GM18507 (cell line): ENCODE results near the gene HSF4.

Source experiments
- DNase-seq: peaks from one replicate; pipeline ENCODE4 v3.0.0; 2011; ENCODE audit warnings: low read depth; ENCODE audit not compliant: insufficient read length; ENCODE audit errors: extremely low spot score
- FAIRE-seq: peaks from 2 replicates; lab custom pipeline; 2011; peaks lifted over from hg19 to GRCh38; lab: Jason Lieb, UNC

HSF4 gene

DNA sequence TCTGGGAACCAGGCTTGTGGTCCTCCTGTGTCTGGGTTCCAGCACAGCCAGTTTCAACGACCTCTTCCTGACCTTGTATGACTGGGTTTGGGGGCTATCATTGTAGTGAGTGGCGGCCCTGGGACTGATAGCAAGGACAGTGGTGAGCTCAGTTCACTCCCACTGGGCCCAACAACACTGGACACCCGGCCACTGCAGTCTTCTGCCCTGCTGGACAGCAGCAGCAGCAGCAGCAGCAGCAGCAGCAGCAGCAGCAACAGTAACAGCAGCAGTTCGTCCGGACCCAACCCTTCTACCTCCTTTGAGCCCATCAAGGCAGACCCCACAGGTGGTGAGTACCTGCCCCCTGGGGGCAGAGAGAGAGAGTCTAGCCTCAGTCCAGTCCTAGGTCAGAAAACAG lies 31.1 kb downstream of the HSF4 start:
- no peak for FAIRE-seq

DNA sequence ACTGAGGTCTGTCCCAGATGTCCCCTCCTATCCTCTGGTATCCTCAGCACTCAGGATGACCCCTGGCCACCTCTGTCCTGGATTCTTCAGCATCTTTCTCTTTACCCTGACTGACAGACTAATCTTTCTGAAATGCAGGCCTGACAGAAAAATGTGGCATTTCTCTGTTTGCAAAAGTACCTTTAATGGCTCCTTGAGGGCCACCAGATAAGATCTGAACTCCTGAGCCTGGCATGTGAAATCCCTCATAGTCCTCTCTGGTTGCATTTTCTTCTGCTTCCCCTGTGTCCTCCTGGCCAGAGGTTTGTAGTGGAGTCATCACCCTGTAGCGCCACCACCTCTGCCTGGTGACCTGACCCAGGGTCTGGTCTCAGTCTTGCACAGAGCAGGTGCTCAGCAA lies 32.3 kb downstream of the HSF4 start:
- FAIRE-seq (no peak), DNase-seq (no peak)

More for the DNA sequence above, 31.1 kb downstream of the HSF4 start:
- no peak for DNase-seq

DNA sequence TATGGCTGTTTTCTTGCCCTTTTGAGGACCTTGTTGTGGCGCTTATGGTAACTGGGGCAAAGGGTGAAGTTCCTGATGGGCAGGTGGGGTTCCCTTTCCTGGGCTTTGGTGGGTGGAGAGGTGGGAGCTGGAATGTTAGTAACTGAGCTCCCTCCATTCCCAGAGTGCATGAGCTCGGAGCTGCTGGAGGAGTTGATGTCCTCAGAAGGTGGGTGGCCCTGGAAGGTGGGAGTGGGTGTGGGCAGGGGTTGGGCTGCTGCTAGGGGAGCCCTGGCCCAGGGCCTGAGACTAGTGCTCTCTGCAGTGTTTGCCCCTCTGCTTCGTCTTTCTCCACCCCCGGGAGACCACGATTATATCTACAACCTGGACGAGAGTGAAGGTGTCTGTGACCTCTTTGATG lies 33.2 kb downstream of the HSF4 start:
- FAIRE-seq, result no peak
- no peak for DNase-seq

DNA sequence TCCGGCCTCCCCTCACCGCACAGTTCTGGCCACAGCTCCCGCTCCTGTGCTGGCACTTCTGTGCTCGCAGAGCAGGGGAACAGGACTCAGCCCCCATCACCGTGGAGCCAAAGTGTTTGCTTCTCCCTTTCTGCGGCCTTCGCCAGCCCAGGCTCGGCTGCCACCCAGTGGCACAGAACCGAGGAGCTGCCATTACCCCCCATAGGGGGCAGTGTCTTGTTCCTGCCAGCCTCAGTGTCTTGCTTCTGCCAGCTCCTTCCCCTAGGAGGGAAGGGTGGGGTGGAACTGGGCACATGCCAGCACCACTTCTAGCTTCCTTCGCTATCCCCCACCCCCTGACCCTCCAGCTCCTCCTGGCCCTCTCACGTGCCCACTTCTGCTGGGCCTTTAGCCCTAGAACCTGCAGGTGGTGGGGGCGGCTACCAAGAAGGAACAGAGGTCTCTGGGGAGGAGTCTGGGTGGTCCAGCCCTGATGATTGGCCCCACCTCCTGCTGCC lies 33.7 kb downstream of the HSF4 start:
- peak; percentile 9 for FAIRE-seq
- no peak for DNase-seq

DNA sequence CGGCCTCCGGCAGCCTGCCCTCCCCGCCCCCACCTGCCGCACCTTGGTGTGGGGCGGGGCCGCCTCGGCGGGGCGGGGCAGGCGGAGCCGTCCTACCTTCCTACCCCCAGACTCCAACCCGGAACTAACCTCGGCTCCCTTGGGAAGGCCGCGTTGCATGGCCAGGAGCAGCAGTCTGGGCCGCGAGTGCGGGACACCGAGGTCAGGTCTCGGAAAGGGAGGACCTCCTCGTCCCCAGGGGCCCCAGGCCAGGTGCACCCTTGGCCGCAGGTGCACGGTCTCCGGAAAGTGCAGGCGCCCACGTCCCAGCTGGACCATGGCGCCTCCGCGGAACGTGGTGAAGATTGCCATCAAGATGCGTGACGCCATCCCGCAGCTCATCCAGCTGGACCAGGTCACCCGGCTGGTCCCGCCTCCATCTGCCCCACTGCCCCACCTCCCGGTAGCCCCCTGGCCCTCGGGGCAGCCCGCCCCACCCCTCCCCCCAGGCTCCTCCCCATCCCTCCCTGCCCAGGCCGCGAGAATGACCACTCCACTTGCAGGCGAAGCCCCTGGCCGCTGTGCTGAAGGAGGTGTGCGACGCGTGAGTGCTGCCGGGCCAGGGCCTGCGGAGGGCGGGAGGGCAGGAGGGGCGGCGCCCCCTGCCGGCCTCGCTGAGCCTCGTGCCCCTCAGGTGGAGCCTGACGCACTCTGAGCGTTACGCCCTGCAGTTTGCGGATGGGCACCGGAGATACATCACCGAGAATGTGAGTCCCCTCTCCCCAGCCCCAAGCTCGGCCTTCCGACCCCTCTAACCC lies 34.7 kb downstream of the HSF4 start, which contains the start of gene ELMO3:
TSS of gene ELMO3 (plus strand) at position 121 of the 797 bp plus-strand sequence. CDS start at position 317, 196 bp downstream.
- DNase-seq, result no peak
- no peak for FAIRE-seq

DNA sequence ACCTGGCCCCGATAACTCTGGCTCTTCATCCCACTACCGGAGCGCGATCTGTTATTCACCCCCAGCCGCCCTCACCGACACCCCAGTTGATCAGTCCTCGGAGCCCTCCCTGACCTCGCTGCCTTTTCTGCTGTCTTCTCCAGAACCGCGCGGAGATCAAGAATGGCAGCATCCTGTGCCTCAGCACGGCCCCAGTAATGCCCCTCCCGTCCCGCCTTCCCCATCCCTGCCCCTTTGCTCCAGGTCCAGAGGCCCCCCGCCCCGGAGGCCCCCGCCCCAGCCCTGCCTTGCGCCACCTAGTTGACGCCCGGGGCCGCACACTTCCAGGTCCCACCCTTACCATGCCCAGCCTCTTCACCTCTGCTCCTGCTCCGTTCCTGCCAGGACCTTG lies 35.3 kb downstream of the HSF4 start:
- no peak for DNase-seq
- FAIRE-seq, result no peak

DNA sequence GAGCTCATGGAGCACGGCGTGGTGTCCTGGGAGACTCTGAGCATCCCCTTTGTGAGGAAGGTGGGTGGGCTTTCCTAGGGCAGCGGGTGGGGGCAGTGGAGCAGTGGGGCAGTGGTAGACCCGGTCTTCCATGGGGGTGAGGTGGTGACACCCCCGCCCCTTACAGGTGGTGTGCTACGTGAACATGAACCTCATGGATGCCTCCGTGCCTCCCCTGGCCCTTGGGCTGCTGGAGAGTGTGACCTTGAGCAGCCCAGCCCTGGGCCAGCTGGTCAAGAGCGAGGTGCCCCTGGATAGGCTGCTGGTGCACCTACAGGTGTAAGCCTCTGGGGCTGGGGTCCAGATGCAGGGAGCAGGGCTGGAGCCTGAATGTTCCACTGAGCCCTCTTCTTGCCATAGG lies 35.9 kb downstream of the HSF4 start:
- no peak for FAIRE-seq
- DNase-seq, result no peak

DNA sequence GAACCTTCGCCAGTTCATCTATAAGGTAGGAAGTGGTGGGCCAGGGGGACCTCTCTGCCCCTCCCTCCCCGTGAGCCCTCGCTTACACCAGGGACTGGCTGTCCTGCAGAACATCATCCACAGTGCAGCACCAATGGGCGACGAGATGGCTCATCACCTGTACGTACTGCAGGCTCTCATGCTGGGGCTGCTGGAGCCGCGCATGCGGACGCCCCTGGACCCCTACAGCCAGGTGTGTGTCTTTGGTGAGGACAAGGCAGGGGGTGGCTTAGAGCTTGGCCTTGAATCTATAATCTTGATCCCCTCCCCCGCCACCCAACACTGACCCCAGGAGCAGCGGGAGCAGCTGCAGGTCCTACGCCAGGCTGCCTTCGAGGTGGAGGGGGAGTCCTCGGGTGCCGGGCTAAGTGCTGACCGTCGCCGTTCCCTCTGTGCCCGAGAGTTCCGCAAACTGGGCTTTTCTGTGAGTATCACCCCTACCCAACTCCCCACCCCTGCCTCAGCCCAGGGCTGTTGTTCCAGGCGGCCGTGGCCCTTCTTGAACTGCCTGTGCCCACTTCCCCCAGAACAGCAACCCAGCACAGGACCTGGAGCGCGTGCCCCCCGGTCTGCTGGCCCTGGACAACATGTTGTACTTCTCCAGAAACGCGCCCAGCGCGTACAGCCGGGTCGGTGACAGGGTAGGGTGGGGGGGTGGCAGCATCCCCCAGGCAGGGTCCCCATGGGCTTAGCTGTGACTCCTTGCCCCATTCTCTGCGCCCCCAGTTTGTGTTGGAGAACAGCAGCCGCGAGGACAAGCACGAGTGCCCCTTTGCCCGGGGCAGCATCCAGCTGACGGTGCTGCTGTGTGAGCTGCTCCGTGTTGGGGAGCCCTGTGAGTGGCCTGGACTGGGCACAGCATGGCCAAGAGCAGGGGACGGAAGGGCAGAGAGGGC lies 37.1 kb downstream of the HSF4 start:
- FAIRE-seq (no peak), DNase-seq (no peak)

DNA sequence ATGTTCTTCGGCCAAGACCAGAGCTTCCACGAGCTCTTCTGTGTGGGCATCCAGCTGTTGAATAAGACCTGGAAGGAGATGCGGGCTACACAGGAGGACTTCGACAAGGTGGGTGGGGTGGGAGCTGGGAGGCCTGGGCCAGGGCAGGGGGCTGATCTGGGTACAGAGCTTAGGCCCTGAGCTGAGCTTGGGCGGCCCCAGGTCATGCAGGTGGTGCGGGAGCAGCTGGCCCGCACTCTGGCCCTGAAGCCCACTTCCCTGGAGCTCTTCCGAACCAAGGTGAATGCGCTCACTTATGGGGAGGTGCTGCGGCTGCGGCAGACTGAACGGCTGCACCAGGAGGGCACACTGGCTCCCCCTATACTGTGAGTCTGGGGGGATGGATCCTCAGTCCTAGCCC lies 37.9 kb downstream of the HSF4 start:
- DNase-seq, result no peak
- FAIRE-seq, result no peak

DNA sequence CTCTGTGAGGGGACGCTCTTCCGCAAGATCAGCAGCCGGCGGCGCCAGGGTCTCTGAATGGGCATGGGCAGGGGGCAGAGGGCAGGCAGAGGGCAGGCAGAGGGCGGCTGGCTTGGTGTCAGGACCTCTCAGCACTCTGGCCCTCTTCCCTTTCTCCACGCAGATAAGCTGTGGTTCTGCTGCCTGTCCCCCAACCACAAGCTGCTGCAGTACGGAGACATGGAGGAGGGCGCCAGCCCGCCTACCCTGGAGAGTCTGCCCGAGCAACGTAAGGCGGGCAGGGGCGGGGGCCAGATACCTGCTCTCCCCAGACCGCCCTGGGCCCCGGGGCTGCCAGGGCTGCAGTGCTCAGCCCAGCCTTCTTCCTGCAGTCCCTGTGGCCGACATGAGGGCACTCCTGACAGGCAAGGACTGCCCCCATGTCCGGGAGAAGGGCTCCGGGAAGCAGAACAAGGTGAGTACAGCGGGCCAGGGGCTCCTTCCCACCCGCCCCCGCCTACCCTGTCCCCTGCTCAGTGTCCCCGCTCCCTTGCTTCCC lies 38.5 kb downstream of the HSF4 start:
- DNase-seq (no peak), FAIRE-seq (no peak)

DNA sequence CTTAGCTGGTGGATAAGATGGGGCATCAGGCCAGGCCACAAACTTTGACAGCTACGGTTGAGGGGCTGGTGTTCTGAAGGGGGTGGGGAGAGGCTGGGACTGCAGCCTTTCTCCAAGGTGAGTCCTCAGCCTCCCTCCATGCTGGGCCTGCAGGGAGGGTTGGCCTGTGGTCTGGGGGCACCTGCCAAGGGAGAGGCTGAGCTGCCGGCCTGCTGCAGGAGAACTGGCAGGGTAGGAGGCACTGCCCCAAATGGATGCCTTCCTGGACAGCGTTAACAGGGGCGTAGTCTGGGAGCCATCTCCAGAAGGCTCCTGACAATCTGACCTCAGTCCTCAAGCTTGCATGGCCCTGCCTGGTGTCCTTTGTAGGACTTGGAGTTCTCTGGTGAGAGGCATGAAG lies 39.5 kb downstream of the HSF4 start:
- no peak for FAIRE-seq

DNA sequence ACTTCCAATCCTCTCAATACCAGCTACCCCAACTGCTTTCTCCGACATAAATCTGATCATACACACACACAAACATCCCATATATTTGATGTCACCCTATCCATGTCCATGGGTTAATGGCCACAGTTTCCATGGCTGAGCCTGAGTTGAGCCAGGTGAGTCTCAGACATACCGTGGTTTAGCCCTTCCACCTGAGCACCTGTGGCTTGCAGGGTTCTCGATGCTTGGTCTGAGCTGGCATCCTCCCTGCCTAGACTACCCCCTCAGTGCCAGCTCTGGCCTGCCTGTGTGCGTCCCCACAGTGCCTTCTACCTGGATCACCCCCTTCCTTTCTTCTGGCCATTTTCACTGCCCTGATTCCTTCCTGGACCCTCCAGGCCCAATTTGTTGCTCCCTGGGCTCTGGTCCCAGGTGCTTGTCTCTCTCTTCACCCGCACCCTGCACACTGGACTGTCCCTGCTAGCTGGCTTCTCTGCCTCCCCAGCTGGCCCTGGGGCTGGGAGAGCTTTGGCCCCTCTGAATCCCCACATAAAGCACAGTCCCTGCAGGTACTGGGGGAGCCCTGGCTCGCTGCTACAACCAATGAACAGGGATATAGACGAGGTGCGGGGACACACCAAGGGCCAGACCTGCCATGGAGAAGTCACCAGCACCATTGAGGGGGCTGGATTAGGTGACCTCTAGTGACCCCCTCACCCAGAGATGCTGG lies 41.7 kb downstream of the HSF4 start:
- no peak for DNase-seq
- FAIRE-seq, result no peak

More for the DNA sequence above, 39.5 kb downstream of the HSF4 start:
- no peak for DNase-seq

DNA sequence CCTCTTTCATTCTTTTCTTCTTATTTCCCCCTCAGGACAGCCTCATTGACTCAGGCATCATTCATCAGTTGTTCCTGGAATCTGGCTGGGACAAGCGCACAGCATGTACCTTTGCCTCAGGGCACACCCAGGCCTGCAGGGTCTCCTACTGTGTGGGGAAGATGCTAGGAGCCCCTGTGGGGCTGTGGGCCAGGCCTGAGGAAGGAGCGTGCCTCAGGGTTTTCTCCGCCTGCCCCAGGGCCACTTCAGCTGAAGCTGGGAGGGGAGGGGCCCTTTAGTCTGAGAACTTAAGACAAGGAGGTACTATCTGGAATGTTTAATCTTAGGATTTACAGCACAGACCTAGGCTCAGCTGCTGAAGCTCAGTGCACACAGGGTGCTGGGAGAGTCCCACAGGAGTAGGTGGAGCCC lies 42.3 kb downstream of the HSF4 start:
- no peak for FAIRE-seq
- DNase-seq, result no peak

DNA sequence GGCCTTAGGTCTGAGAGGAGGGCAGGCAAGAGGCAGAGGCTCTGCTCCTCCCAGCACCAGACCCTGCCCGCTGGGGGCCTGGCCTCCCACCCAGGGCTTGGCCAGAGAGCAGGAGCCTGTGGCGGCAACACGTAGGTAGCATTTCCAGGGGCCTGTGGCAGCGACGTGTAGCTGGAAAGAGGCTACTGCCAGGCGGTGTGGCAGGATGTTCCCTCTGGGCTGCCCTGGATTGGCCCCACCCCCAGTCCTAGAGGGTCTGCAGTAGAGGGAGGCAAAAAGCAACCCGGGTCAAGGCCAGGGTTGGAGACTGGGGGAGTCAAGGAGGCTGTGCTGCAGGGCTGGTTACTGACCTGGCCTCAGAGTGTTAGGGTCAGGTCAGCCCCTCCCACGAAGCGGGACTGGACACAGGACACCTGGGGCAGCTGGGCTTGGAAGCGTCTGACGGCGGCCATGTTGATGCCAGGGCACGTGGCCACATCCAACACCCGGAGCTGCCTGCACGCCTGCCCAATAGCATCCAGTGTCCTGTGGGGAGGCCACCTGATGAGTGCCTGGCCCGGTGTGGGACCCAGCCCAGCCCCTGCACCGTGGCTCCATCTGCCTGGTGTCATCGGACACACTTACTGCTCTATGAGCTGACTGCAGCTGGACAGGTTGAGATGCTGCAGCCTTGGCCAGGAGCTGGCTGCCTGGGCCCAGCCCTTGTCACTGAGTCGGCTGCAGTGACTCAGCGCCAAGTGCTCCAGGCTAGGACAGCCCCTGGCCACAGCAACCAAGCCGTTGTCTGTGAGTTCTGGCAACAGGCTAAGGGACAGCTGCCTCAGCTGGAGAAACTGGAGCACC lies 42.9 kb downstream of the HSF4 start:
- no peak for DNase-seq
- no peak for FAIRE-seq

DNA sequence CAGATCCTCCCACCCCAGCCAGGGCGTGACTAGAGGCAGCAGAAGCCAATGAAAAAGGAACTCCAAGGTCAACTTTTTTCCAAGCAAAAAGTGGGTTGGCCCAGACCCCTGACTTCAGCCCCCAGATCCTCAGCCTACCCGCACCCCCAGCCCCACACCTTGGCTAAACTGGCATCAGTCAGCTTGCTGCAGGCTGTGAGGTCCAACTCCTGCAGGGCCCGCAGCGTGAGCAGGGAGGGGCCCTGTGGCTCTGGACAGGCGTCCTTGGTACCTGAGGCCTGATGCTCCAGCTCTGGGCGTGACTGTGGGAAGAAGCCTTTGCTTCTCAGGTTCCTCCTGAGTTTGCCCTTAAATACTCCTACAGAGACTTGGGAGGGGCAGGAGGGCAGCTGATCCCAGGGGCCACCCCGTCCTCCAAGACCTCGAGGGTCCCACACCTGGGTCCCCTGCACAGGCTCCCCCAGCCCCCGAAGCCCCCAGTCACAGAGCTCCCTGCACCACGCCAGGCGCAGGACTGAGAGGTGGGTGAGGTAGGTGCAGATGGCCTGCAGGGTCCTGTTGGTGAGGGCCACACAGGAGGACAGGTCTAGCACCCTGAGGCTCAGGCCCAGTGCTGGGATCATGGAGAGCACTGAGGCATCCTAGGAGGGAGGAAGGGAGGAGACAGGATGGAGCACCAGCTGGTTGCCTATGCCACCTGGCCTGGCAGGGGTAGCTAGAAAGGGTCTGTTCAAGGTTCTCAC lies 43.8 kb downstream of the HSF4 start:
- FAIRE-seq, result no peak
- DNase-seq, result no peak

DNA sequence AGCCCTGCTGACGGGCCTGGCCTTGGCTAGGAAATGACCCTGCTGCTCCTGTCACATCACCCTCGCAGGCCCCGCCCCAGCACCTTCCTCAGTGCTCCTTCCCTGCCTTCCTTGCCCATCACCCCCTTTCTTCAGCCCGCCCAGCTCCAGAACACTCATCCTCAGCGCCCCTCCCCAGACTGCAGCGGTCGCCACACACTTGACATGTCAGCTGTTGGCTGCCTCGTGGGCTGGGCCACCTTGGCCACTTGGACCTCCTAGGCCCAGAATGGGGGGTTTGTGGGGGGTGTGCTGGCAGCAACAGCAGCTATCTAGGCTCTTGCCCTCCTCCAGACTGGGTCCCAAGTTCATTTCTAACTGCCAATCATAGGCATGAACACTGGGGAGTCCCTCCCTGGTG lies 45.0 kb downstream of the HSF4 start:
- FAIRE-seq (no peak), DNase-seq (no peak)

DNA sequence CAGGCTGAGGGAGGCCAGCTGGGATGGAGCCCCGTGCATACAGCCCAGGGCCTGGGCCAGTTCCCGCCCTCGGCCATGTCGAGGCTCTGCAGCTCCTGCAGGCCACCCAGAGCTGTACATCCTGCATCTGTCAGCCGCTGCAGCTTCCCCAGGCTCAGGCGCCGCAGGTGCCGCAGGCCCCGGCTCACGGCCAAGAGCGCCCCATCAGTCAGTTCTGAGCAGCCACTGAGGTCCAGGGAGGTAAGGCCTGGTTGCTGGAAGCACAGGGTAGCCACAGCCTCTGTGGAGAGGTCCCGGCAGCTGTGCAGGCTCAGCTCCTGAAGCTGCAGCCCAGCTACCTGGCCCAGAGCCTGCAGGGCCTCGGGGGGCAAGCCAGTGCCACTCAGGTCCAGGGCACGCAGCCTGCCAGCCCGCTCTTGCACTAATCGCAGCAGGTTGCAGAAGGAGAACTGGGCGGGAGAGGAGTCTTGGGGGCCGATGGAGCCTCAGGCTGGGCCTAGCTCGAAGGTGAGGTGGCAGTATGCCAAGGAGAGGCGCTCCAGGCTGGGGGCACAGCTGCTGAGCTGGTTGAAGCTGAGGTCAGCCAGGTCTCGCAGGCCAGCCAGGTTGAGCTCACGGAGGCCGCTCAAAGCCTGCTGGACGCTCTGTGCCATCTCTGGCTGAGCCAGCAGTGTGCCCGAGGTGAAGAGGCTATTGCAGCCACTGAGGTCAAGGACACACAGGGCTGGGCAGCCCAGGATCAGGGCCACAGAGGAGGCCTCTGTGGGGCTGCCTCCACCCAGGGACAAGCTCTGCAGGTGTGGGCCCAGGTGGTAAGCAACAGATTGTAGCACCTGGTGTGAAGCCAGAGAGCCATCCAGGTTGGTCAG lies 45.8 kb downstream of the HSF4 start:
- FAIRE-seq (no peak), DNase-seq (no peak)
